Fibroblast of lung (primary cell): ENCODE measurements around the gene INHBC. TPM values are rescaled to one million over a fixed set of nuclear protein-coding genes. Genes with fewer than 3 reads are reported as not detected.

ENCODE experiments used
- DNase-seq, 2 donors: peaks; one replicate each; pipeline versions ENCODE4 v3.0.0 to v3.0.0-alpha.2; 2010; ENCODE audit warnings: low read depth in 2 of 2
- H2AFZ ChIP-seq: 2 replicates; pipeline ENCODE4 v1.5.1; 2012; ENCODE audit warnings: low read length, control low read depth, inconsistent platforms
- H3K27ac ChIP-seq: 2 replicates; pipeline ENCODE4 v1.5.1; 2011; ENCODE audit warnings: low read length, control low read depth; ENCODE audit not compliant: insufficient read depth
- H3K27me3 ChIP-seq: 2 replicates; pipeline ENCODE4 v1.5.1; 2011; ENCODE audit warnings: mild to moderate bottlenecking, low read length; ENCODE audit not compliant: control insufficient read depth, insufficient read depth
- H3K36me3 ChIP-seq: 2 replicates; pipeline ENCODE4 v1.5.1; 2011; ENCODE audit warnings: low read length; ENCODE audit not compliant: control insufficient read depth, insufficient read depth
- H3K4me1 ChIP-seq: 2 replicates; pipeline ENCODE4 v1.5.1; 2011; ENCODE audit warnings: low read length; ENCODE audit not compliant: control insufficient read depth, insufficient read depth; ENCODE audit errors: extremely low read depth
- H3K4me2 ChIP-seq: 2 replicates; pipeline ENCODE4 v1.5.1; 2011; ENCODE audit warnings: low read length, control low read depth; ENCODE audit not compliant: insufficient read depth; ENCODE audit errors: extremely low read depth
- H3K4me3 ChIP-seq, 4 experiments: fragments of 200-600 bp in 1 of 4; sonication (generic) in 1 of 4; replicated peaks in 1 of 4; 2 replicates each; pipeline ENCODE4 v1.5.1; 2011 to 2016; ENCODE audit warnings: low read length in 4 of 4, low read depth in 3 of 4, mild to moderate bottlenecking in 3 of 4, control low read depth in 2 of 4, inconsistent platforms in 1 of 4, mixed read lengths in 1 of 4; ENCODE audit not compliant: insufficient read depth in 1 of 4; ENCODE audit errors: control extremely low read depth in 1 of 4
- H3K79me2 ChIP-seq: 2 replicates; pipeline ENCODE4 v1.5.1; 2012; ENCODE audit warnings: mild to moderate bottlenecking, low read length, inconsistent platforms; ENCODE audit not compliant: control insufficient read depth, insufficient read depth
- H3K9ac ChIP-seq: 2 replicates; pipeline ENCODE4 v1.5.1; 2011; ENCODE audit warnings: mild to moderate bottlenecking, low read length, control low read depth; ENCODE audit not compliant: insufficient read depth
- H3K9me3 ChIP-seq: 2 replicates; pipeline ENCODE4 v1.5.1; 2012; ENCODE audit warnings: low read depth, low read length; ENCODE audit not compliant: control insufficient read depth, insufficient read depth
- H4K20me1 ChIP-seq: 2 replicates; pipeline ENCODE4 v1.5.1; 2011; ENCODE audit warnings: low read length; ENCODE audit not compliant: control insufficient read depth, insufficient read depth; ENCODE audit errors: extremely low read depth
- CTCF ChIP-seq, 2 donors: IDR thresholded peaks in 1 of 2; conservative IDR thresholded peaks in 1 of 2; 1 replicate in 1 of 2; 2 replicates in 1 of 2; pipeline ENCODE4 v1.5.1; 2011 to 2012; ENCODE audit warnings: low read length in 2 of 2, control low read depth in 1 of 2, inconsistent platforms in 1 of 2, low read depth in 1 of 2, mild to moderate bottlenecking in 1 of 2
- EZH2 ChIP-seq: IDR thresholded peaks from 2 replicates; pipeline ENCODE4 v1.5.1; 2012; ENCODE audit warnings: low read length, control low read depth, mild to moderate bottlenecking; ENCODE audit errors: missing control alignments
- polyA plus RNA-seq, 2 donors: library from polyadenylated mRNA; depleted of rRNA in 1 of 2; stranded (reverse) in 1 of 2; unstranded in 1 of 2; fragments of >200 nt; gene quantifications; 2 replicates each; pipeline ENCODE4 v1.2.1, GENCODE V29; 2011 to 2012; ENCODE audit warnings: missing spikeins in 1 of 2
- total RNA-seq: library from RNA; depleted of rRNA; stranded (reverse); fragments of >200 nt; gene quantifications from 2 replicates; pipeline ENCODE4 v1.2.1, GENCODE V29; 2014

Gene INHBC
- total and polyA plus RNA-seq, 2 donors (not counting 1 experiment from before 2014, with no cell fraction given): 0.05 TPM; not detected in 1

GRCh38 chr12:57474430-57474829, 39.8 kb downstream of the INHBC start:
- Histone ChIP-seq H3K9ac (no peak overlapping the region), H3K36me3 (no peaks in the 10 kb centered on the region), H3K79me2 (no peaks in the 10 kb centered on the region), H3K4me2 (no peak overlapping the region), H2AFZ (no peak overlapping the region), H3K27ac (no peak overlapping the region), H4K20me1 (no peaks in the 10 kb centered on the region), H3K9me3 (no peaks in the 10 kb centered on the region), H3K4me1 (no peaks in the 10 kb centered on the region), H3K4me3 (no peak overlapping the region), H3K27me3 (peaks cover 53% of the 10 kb centered on the region)
- DNase-seq: no peak
- TF ChIP-seq EZH2 (no peak), CTCF (conservative IDR thresholded peaks at IDR 0.05 in 1 of 2, IDR thresholded peaks at IDR 0.05 in 1 of 2; ENCODE audit: low read depth in 1 of 2, low read length in 2 of 2) (no peak)

GRCh38 chr12:57474862-57475261, 40.3 kb downstream of the INHBC start:
- TF ChIP-seq CTCF (conservative IDR thresholded peaks at IDR 0.05 in 1 of 2, IDR thresholded peaks at IDR 0.05 in 1 of 2; ENCODE audit: low read depth in 1 of 2, low read length in 2 of 2) (no peak), EZH2 (peak; percentile 68)
- H3K9ac ChIP-seq: no peak overlapping the region
- H3K4me2 ChIP-seq: no peak overlapping the region
- DNase-seq: no peak
- H3K27me3 ChIP-seq: peaks cover 54% of the 10 kb centered on the region
- H3K79me2 ChIP-seq: no peaks in the 10 kb centered on the region
- H3K36me3 ChIP-seq: no peaks in the 10 kb centered on the region
- no peaks in the 10 kb centered on the region for H3K4me1 ChIP-seq
- H4K20me1 ChIP-seq: no peaks in the 10 kb centered on the region
- H3K27ac ChIP-seq: no peak overlapping the region
- no peak overlapping the region for H2AFZ ChIP-seq
- H3K4me3 ChIP-seq: no peak overlapping the region
- H3K9me3 ChIP-seq: no peaks in the 10 kb centered on the region

GRCh38 chr12:57475271-57476161, 40.9 kb downstream of the INHBC start:
- peak in 1 of 2 donors; percentile 26 for DNase-seq
- TF ChIP-seq CTCF (conservative IDR thresholded peaks at IDR 0.05 in 1 of 2, IDR thresholded peaks at IDR 0.05 in 1 of 2; ENCODE audit: low read depth in 1 of 2, low read length in 2 of 2) (no peak), EZH2 (peak; percentile 58)
- Histone ChIP-seq H3K4me1 (no peaks in the 10 kb centered on the region), H3K4me2 (peak overlapping the region; percentile 79), H3K79me2 (no peaks in the 10 kb centered on the region), H3K27me3 (peaks cover 59% of the 10 kb centered on the region), H2AFZ (no peak overlapping the region), H4K20me1 (no peaks in the 10 kb centered on the region), H3K27ac (no peak overlapping the region), H3K9ac (no peak overlapping the region), H3K9me3 (no peaks in the 10 kb centered on the region), H3K36me3 (no peaks in the 10 kb centered on the region), H3K4me3 (peak overlapping the region in 1 of 4 experiments; percentile 33)
